ENCODE results near the gene AHRR. TPM values are rescaled to one million over a fixed set of nuclear protein-coding genes. Genes with fewer than 3 reads are reported as not detected.
"Not testable (repeated sequence)": the region's sequence is repeated elsewhere in the genome, so short reads cannot be mapped to it uniquely, and the experiment has no call there.

Gene AHRR
- total RNA-seq, 1 donor from 2014 or later, result 6.1 TPM

GRCh38 chr5:483434-484140, 162.1 kb downstream of the AHRR start:
- no peak for ATAC-seq (ENCODE audit: low read depth)

DNA sequence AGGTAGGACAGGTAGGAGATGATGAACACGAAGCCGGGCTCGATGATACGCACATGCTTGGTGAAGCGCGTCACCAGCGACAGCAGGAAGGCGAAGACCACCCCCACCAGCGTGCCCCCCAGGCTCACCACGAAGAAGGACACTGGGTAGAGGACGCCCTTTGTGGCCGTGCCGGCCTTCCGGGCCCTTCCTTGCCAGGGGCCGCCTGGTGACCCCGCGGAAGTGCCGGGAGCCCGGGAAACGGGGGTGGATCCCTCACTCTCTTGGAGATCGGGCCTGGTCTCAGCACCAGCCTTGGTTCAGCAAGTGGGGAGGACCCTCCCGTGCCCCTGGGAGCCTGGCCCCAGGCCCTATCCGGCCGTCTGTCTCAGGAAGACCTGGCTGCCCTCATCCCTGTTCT, 163.0 kb downstream of the AHRR start:
- ChIA-PET CTCF (no interaction called here), POLR2A (no interaction called here)
- Mint-ChIP-seq H3K27me3 (peaks cover 18% of the 10 kb centered on the region), H3K36me3 (ENCODE audit: low read depth) (no peaks in the 10 kb centered on the region), H3K27ac (no peak overlapping the region), H3K4me3 (no peak overlapping the region), H3K4me1 (no peaks in the 10 kb centered on the region), H3K9me3 (no peaks in the 10 kb centered on the region)
- intact Hi-C loops (cut with micrococcal nuclease), result no loop called here
- TF ChIP-seq CTCF (IDR thresholded peaks at IDR 0.05), result no peak
- no peak for DNase-seq
- no peak for ATAC-seq (ENCODE audit: low read depth)

More at GRCh38 chr5:483434-484140, 162.1 kb downstream of the AHRR start:
- CTCF ChIA-PET, result no interaction called here
- Mint-ChIP-seq H3K9me3 (no peaks in the 10 kb centered on the region), H3K27me3 (peaks cover 18% of the 10 kb centered on the region), H3K27ac (no peak overlapping the region), H3K4me1 (no peaks in the 10 kb centered on the region), H3K4me3 (no peak overlapping the region), H3K36me3 (ENCODE audit: low read depth) (no peaks in the 10 kb centered on the region)
- no peak for TF ChIP-seq CTCF (IDR thresholded peaks at IDR 0.05)
- intact Hi-C loops (cut with micrococcal nuclease), result no loop called here
- POLR2A ChIA-PET, result no interaction called here
- DNase-seq, result no peak

DNA sequence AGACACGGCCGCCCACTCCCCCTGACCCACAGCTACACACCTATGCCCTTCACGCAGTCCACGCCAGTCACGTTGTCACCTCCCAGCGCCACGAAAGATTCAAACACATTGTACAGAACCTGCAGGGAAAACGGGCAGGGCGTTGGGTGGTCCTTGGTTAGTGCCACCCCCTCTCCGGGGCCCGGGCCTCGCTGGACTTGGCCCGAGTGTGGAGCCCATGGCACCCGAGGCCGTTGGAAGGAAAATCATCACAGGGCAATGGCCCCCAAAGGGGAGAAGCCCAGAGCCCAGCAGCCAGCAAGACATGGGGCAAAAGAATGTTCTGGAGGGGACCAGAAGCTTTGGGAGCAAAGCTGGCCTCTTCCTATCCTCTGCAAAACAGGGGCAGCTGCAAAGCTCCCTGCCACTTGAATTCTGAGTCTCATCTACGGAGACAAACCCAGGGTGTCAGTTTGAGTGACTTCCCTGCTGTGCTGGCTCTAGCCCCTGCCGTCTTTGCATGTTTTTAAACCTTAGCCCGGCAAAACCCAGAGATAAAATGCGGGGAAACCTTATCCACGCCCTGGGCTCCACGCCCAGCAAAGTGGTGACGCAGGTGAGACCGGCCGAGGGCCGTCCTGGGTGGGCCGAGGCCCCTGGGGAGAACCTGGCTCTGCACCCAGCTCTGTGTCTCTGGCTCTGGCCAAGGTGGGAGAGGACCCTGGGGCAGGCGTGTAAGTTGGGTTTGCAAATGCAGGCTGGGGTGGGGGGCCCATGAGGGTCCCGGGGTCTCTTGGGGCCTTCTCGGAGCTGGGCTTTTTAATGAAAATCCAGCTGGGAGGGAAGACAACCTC, 163.8 kb downstream of the AHRR start:
- ChIA-PET CTCF (no interaction called here), POLR2A (no interaction called here)
- Mint-ChIP-seq H3K27me3 (peaks cover 20% of the 10 kb centered on the region), H3K36me3 (ENCODE audit: low read depth) (no peaks in the 10 kb centered on the region), H3K4me1 (no peaks in the 10 kb centered on the region), H3K4me3 (no peak overlapping the region), H3K27ac (no peak overlapping the region), H3K9me3 (no peaks in the 10 kb centered on the region)
- intact Hi-C loops (cut with micrococcal nuclease), result no loop called here
- TF ChIP-seq CTCF (IDR thresholded peaks at IDR 0.05), result no peak
- DNase-seq, result no peak
- ATAC-seq (ENCODE audit: low read depth), result no peak

DNA sequence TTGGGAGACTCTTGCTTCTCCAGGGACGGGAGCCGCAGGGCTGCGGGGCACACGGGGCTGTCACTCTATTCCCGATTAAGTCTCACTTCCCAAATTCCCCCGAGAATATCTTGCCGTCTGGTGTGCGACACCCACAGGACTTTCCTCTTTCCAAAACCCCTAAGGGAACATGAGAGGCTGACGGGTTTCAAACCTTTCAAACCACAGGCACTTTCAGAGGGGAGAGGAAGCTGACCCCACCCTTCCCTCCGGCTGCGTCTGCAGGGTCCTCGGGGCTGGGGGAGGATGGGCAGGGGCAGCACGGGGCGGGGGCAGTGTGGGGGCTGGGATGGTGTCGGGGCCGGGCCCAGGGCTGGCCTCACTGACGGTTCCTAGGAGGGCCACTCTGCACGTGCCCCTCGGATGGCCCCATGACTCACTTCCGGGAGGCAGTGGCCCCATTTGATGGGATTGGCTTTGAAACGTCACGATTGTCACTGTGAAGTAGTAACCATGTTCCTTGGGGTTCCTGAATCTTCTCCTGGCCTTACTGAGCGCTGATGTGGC, 164.5 kb downstream of the AHRR start:
- ATAC-seq (ENCODE audit: low read depth) (no peak), DNase-seq (no peak)
- no peak overlapping the region for H3K27ac Mint-ChIP-seq
- intact Hi-C loops (cut with micrococcal nuclease), result no loop called here
- CTCF ChIA-PET, result no interaction called here
- H3K9me3 Mint-ChIP-seq, result no peaks in the 10 kb centered on the region
- no peak for TF ChIP-seq CTCF (IDR thresholded peaks at IDR 0.05)
- H3K4me3 Mint-ChIP-seq, result no peak overlapping the region
- peaks cover 21% of the 10 kb centered on the region for H3K27me3 Mint-ChIP-seq
- POLR2A ChIA-PET, result no interaction called here
- no peaks in the 10 kb centered on the region for H3K36me3 Mint-ChIP-seq (ENCODE audit: low read depth)
- H3K4me1 Mint-ChIP-seq, result no peaks in the 10 kb centered on the region

DNA sequence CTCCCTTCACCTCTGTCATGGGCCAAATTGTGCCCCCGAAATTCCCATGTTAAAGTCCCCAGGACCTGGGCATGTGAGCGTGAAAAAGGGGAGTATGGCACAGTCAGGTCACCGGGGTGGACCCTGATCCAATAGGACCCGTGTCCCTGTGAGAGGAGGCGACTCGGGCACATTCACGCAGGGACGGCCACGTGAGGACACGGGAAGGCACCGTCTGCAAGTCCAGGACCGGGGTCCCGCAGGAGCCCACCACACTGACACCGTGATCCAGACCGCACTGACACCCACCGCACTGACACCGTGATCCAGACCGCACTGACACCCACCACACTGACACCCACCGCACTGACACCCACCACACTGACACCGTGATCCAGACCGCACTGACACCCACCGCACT, 165.1 kb downstream of the AHRR start:
- H3K36me3 Mint-ChIP-seq (ENCODE audit: low read depth); H3K9me3 Mint-ChIP-seq; DNase-seq; ATAC-seq (ENCODE audit: low read depth); H3K4me3 Mint-ChIP-seq; H3K4me1 Mint-ChIP-seq; POLR2A ChIA-PET; CTCF ChIA-PET; intact Hi-C loops (cut with micrococcal nuclease); H3K27ac Mint-ChIP-seq: not testable (repeated sequence)
- H3K27me3 Mint-ChIP-seq, result peaks cover 20% of the 10 kb centered on the region

Other genes starting within 250 kb of the AHRR start
- not detected in 2 replicates for gene PLEKHG4B, start 229.5 kb upstream of the AHRR start, total RNA-seq
- gene LRRC14B, start 130.2 kb upstream of the AHRR start, total RNA-seq, result not detected in 2 replicates
- 5.7 and 6.4 TPM in 2 replicates for gene CCDC127, start 103.6 kb upstream of the AHRR start, total RNA-seq
- gene SDHA, start 103.4 kb upstream of the AHRR start, total RNA-seq, result 90.5 and 95.7 TPM in 2 replicates
- 113 and 116 TPM in 2 replicates for gene PDCD6, start 50.1 kb upstream of the AHRR start, total RNA-seq
- 75.9 and 79.6 TPM in 2 replicates for gene EXOC3, start 121.5 kb downstream of the AHRR start, total RNA-seq
- 0.20 and 0.42 TPM in 2 replicates for gene SLC9A3, start 202.7 kb downstream of the AHRR start, total RNA-seq

Measured in activated B cell treated with CpG ODN at 0.5 μM for 24 hours (primary cell).